Prostate gland (tissue), 2 donors: ENCODE measurements around the gene CMTM8. TPM values are rescaled to one million over a fixed set of nuclear protein-coding genes. Genes with fewer than 3 reads are reported as not detected.

Experiments used
- DNase-seq: peaks from one replicate; pipeline ENCODE4 v3.0.0-alpha.2; 2019; ENCODE audit warnings: low spot score
- H3K27ac ChIP-seq, 2 donors: fragments of 200-600 bp; sonication (generic); 2 replicates each; pipeline ENCODE4 v1.5.1; 2017 to 2019
- H3K27me3 ChIP-seq: fragments of 200-600 bp; sonication (generic); replicated peaks from 2 replicates; pipeline ENCODE4 v1.5.1; 2019; ENCODE audit not compliant: insufficient read depth
- H3K36me3 ChIP-seq, 2 donors: fragments of 200-600 bp; sonication (generic); 1 replicate in 1 of 2; 2 replicates in 1 of 2; pipeline versions ENCODE4 v1.5.1 to v1.8.1; 2017 to 2019
- H3K4me1 ChIP-seq: fragments of 200-600 bp; sonication (generic); replicated peaks from 2 replicates; pipeline ENCODE4 v1.5.1; 2019
- H3K4me3 ChIP-seq, 2 donors: fragments of 200-600 bp; sonication (generic); 2 replicates each; pipeline ENCODE4 v1.5.1; 2017 to 2019
- H3K9me3 ChIP-seq: fragments of 200-600 bp; sonication (generic); 2 replicates; pipeline ENCODE4 v1.5.1; 2017
- POLR2A ChIP-seq: fragments of 450-650 bp; IDR thresholded peaks from one replicate; pipeline ENCODE4 v1.6.1; 2016; ENCODE audit warnings: antibody characterized with exemption, mild to moderate bottlenecking
- POLR2AphosphoS5 ChIP-seq: sonication (generic); formaldehyde crosslinking; IDR thresholded peaks from one replicate; pipeline ENCODE4 v1.6.1; 2017; ENCODE audit warnings: antibody characterized with exemption
- WGBS: methylation state at CpG from one replicate; pipeline ENCODE4 v1.1.5; 2018; 5-methylcytosine and 5-hydroxymethylcytosine counted together
- intact Hi-C: fragments of 100-400 bp; cut with DNase I; formaldehyde crosslinking; loops from one replicate; pipeline ENCODE4 v1.14.2; 2022
- total RNA-seq, 2 donors: library from RNA; depleted of rRNA; stranded (reverse); fragments of >200 nt; gene quantifications; one replicate each; pipeline ENCODE4 v1.1.0, GENCODE V29; 2016
- TF ChIP-seq, protein P1 (sequence below), 4 experiments: fragments of 200-600 bp in 2 of 4; fragments of 450-650 bp in 2 of 4; sonication (generic) in 2 of 4; IDR thresholded peaks; 1 replicate in 3 of 4; 2 replicates in 1 of 4; pipeline ENCODE4 v1.5.1; 2016 to 2019; ENCODE audit warnings: antibody characterized with exemption in 4 of 4, mild to moderate bottlenecking in 2 of 4, moderate library complexity in 2 of 4

The CMTM8 gene
- total RNA-seq, 2 donors from 2014 or later: 28.8 to 30.3 TPM

DNA sequence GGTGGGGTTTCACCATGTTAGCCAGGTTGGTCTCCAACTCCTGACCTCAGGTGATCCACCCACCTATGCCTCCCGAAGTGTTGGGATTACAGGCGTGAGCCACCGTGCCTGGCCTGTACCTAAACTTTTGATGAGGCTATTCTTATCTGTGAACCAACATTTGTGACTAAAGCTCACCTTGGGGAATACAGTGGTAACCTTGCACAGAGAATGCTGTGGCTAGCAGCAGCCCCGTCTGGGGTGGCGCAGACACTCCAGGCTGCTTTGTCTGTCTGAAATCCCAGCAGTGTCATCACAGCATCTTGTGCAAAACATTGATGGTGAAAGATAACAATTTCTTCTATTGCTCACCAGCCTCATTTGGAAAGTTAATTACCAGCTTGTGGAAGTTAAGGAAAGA lies 58.9 kb downstream of the CMTM8 start:
- H3K27ac ChIP-seq: no peak overlapping the region
- no peaks in the 10 kb centered on the region for H3K9me3 ChIP-seq
- no peak for TF ChIP-seq POLR2AphosphoS5
- no peak for TF ChIP-seq POLR2A
- TF ChIP-seq, protein P1, sequence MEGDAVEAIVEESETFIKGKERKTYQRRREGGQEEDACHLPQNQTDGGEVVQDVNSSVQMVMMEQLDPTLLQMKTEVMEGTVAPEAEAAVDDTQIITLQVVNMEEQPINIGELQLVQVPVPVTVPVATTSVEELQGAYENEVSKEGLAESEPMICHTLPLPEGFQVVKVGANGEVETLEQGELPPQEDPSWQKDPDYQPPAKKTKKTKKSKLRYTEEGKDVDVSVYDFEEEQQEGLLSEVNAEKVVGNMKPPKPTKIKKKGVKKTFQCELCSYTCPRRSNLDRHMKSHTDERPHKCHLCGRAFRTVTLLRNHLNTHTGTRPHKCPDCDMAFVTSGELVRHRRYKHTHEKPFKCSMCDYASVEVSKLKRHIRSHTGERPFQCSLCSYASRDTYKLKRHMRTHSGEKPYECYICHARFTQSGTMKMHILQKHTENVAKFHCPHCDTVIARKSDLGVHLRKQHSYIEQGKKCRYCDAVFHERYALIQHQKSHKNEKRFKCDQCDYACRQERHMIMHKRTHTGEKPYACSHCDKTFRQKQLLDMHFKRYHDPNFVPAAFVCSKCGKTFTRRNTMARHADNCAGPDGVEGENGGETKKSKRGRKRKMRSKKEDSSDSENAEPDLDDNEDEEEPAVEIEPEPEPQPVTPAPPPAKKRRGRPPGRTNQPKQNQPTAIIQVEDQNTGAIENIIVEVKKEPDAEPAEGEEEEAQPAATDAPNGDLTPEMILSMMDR (IDR thresholded peaks at IDR 0.05): no peak
- H3K4me1 ChIP-seq: no peaks in the 10 kb centered on the region
- no peak for DNase-seq
- no peaks in the 10 kb centered on the region for H3K27me3 ChIP-seq
- WGBS: 98% methylated on average over 5 of the region's 5 CpGs
- H3K4me3 ChIP-seq: no peak overlapping the region
- intact Hi-C loops: loop anchor here (5.0 kb wide), 2 partner anchors 45 to 160 kb away; no protein-coding TSS in a partner anchor
- H3K36me3 ChIP-seq: no peaks in the 10 kb centered on the region

DNA sequence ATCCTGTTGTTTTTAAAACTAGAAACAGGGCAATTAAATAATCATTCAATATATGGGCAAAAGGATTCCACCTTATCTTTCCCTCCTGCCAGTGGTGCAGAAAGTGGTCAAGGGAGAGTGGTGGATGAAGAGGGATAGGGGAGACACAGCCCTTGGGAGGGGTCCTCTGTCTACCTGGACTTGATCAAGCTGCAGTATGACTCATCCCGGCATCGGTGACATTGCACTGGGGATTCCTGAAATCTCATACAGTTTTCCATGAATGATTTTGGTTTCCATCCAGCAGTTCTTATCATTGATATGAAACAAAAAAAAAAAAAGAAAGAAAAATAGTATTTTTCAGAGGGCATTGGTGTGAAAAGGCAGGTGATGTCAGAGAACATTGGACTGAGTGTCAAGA lies 62.9 kb downstream of the CMTM8 start:
- no peak overlapping the region for H3K27ac ChIP-seq

DNA sequence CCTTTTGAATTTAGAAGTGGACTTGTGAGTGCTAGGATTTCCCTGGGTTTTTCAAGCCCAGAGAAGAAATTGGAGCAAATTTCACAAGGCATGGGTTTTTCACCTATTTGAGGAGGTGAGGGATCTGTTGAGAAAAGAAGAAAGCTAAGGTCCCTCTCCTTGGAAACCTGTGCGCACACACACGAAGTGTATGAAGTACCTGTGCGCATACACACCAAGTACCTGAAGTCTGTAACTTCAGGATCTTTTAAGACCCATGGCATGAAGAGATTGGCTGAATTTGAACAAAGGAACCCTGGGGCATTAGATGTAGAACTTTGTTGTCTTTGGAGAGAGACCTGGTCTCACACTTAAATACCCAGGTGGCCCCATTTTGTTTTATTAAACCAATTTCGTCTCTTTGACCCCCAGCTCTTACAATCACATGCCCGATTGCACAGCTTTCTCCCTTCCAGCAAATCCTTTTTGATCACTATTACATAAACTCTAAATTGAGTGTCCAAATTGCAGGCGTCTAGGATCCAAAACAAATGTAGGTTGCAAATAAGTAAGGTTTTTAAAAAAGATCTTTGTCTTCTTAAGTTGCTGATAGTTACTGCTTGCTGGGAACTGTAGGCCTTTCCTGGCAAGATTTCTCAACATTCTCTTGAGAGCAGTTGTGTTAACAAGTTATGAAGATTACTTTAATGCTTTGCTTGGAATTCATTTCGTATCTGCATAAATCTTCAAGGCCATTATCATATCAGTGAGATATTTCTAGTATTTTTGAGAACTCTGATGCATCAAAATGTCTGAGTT lies 64.3 kb downstream of the CMTM8 start:
- 79% methylated on average over 7 of the region's 7 CpGs for WGBS
- no peak overlapping the region for H3K27ac ChIP-seq
- TF ChIP-seq, protein P1 (IDR thresholded peaks at IDR 0.05): no peak
- TF ChIP-seq POLR2AphosphoS5: no peak
- H3K9me3 ChIP-seq: no peaks in the 10 kb centered on the region
- no peaks in the 10 kb centered on the region for H3K36me3 ChIP-seq
- H3K4me3 ChIP-seq: no peak overlapping the region
- intact Hi-C loops: no loop called here
- peaks cover 3% of the 10 kb centered on the region for H3K4me1 ChIP-seq
- H3K27me3 ChIP-seq: no peaks in the 10 kb centered on the region
- no peak for DNase-seq

More for the DNA sequence above, 62.9 kb downstream of the CMTM8 start:
- H3K4me3 ChIP-seq: no peak overlapping the region
- H3K4me1 ChIP-seq: peaks cover 3% of the 10 kb centered on the region
- no peaks in the 10 kb centered on the region for H3K27me3 ChIP-seq
- no peaks in the 10 kb centered on the region for H3K9me3 ChIP-seq
- 95% methylated on average over 2 of the region's 2 CpGs for WGBS
- intact Hi-C loops: no loop called here
- H3K36me3 ChIP-seq: no peaks in the 10 kb centered on the region
- TF ChIP-seq POLR2AphosphoS5 (no peak), POLR2A (no peak)
- TF ChIP-seq, protein P1 (IDR thresholded peaks at IDR 0.05): no peak
- no peak for DNase-seq

DNA sequence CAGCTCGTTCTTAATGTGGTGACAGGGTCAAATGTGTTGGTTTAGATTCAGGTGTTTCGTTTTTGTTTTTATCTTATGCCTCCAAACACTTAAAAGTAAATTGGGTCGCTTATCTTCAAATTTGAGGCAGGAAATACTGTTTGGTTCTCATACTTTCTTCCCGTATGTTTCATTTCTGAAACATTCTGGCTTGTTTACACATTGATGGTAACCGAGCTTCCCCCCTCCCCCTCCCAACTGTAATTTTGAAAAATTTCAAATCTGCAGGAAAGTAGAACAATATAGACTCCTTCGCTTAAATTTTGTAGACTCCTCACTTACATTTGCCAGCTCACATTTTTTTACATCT lies 64.9 kb downstream of the CMTM8 start:
- WGBS: 65% methylated on average over 6 of the region's 6 CpGs
- intact Hi-C loops: no loop called here
- Histone ChIP-seq H3K27ac (no peak overlapping the region), H3K9me3 (no peaks in the 10 kb centered on the region), H3K27me3 (no peaks in the 10 kb centered on the region), H3K4me1 (peaks cover 3% of the 10 kb centered on the region), H3K36me3 (no peaks in the 10 kb centered on the region), H3K4me3 (no peak overlapping the region)
- TF ChIP-seq, protein P1 (IDR thresholded peaks at IDR 0.05): no peak
- TF ChIP-seq POLR2AphosphoS5 (no peak), POLR2A (no peak)
- DNase-seq: no peak
